H9 (cell line): ENCODE measurements around the gene ASB18. TPM values are rescaled to one million over a fixed set of nuclear protein-coding genes. Genes with fewer than 3 reads are reported as not detected.

Source experiments
- DNase-seq: peaks from one replicate; pipeline ENCODE4 v3.0.0-alpha.2; 2017
- H2AFZ ChIP-seq: one replicate; pipeline ENCODE4 v1.6.1; 2013; ENCODE audit warnings: mild to moderate bottlenecking, low read length, control low read depth, moderate library complexity
- H2AK5ac ChIP-seq: 2 replicates; pipeline ENCODE4 v1.6.1; 2013; ENCODE audit warnings: low read length, control low read depth, mixed read lengths; ENCODE audit not compliant: insufficient read length
- H2BK120ac ChIP-seq: one replicate; pipeline ENCODE4 v1.6.1; 2013; ENCODE audit warnings: low read depth, mild to moderate bottlenecking, low read length, control low read depth, inconsistent platforms; ENCODE audit not compliant: poor library complexity, severe bottlenecking
- H2BK12ac ChIP-seq: 2 replicates; pipeline ENCODE4 v1.6.1; 2013; ENCODE audit warnings: low read length, control low read depth, mixed read lengths, low read depth; ENCODE audit not compliant: insufficient read length
- H2BK15ac ChIP-seq: 2 replicates; pipeline ENCODE4 v1.6.1; 2013; ENCODE audit warnings: low read depth, low read length, control low read depth
- H2BK20ac ChIP-seq: one replicate; pipeline ENCODE4 v1.6.1; 2013; ENCODE audit warnings: low read depth, mild to moderate bottlenecking, low read length, control low read depth, inconsistent platforms; ENCODE audit not compliant: poor library complexity, severe bottlenecking
- H2BK5ac ChIP-seq: 2 replicates; pipeline ENCODE4 v1.6.1; 2013; ENCODE audit warnings: low read length, control low read depth, mixed read lengths; ENCODE audit not compliant: insufficient read length
- H3K14ac ChIP-seq: 2 replicates; pipeline ENCODE4 v1.6.1; 2013; ENCODE audit warnings: low read length, control low read depth; ENCODE audit not compliant: insufficient read depth
- H3K18ac ChIP-seq: 2 replicates; pipeline ENCODE4 v1.6.1; 2013; ENCODE audit warnings: low read depth, mild to moderate bottlenecking, mixed read lengths, low read length, control low read depth; ENCODE audit not compliant: insufficient read length
- H3K23ac ChIP-seq: 2 replicates; pipeline ENCODE4 v1.6.1; 2013; ENCODE audit warnings: low read length, control low read depth, mixed read lengths, low read depth; ENCODE audit not compliant: insufficient read length
- H3K23me2 ChIP-seq: 2 replicates; pipeline ENCODE4 v1.6.1; 2013; ENCODE audit warnings: low read depth, mild to moderate bottlenecking, mixed read lengths, low read length, control low read depth; ENCODE audit not compliant: insufficient read length, poor library complexity, severe bottlenecking
- H3K27ac ChIP-seq: 2 replicates; pipeline ENCODE4 v1.5.1; 2013; ENCODE audit warnings: low read length, control low read depth, mixed read lengths, low read depth; ENCODE audit not compliant: insufficient read length
- H3K27me3 ChIP-seq: 2 replicates; pipeline ENCODE4 v1.6.1; 2013; ENCODE audit warnings: low read length, control low read depth, inconsistent platforms; ENCODE audit not compliant: insufficient read depth
- H3K4ac ChIP-seq: 2 replicates; pipeline ENCODE4 v1.6.1; 2013; ENCODE audit warnings: low read depth, mild to moderate bottlenecking, control low read depth, inconsistent platforms, low read length, moderate library complexity
- H3K4me1 ChIP-seq: 2 replicates; pipeline ENCODE4 v1.6.1; 2013; ENCODE audit warnings: low read length, control low read depth, inconsistent platforms; ENCODE audit not compliant: insufficient read depth
- H3K4me2 ChIP-seq: 2 replicates; pipeline ENCODE4 v1.6.1; 2013; ENCODE audit warnings: low read length, control low read depth, mixed read lengths; ENCODE audit not compliant: insufficient read length, insufficient read depth
- H3K56ac ChIP-seq: 2 replicates; pipeline ENCODE4 v1.6.1; 2013; ENCODE audit warnings: low read depth, mild to moderate bottlenecking, mixed read lengths, low read length, control low read depth; ENCODE audit not compliant: insufficient read length
- H3K79me1 ChIP-seq: 2 replicates; pipeline ENCODE4 v1.6.1; 2013; ENCODE audit warnings: low read depth, mild to moderate bottlenecking, moderate library complexity, low read length, control low read depth, inconsistent platforms; ENCODE audit not compliant: insufficient read depth, poor library complexity, severe bottlenecking
- H3K79me2 ChIP-seq: 2 replicates; pipeline ENCODE4 v1.6.1; 2013; ENCODE audit warnings: low read length, control low read depth, inconsistent platforms; ENCODE audit not compliant: insufficient read depth
- H3K9ac ChIP-seq: 2 replicates; pipeline ENCODE4 v1.6.1; 2013; ENCODE audit warnings: low read length, control low read depth, mixed read lengths; ENCODE audit not compliant: insufficient read length; ENCODE audit errors: extremely low read depth
- H3K9me3 ChIP-seq: one replicate; pipeline ENCODE4 v1.6.1; 2013; ENCODE audit warnings: low read depth, low read length, inconsistent platforms; ENCODE audit not compliant: control insufficient read depth
- H3T11ph ChIP-seq: one replicate; pipeline ENCODE4 v1.6.1; 2013; ENCODE audit warnings: mild to moderate bottlenecking, low read length, control low read depth, inconsistent platforms
- H4K20me1 ChIP-seq: one replicate; pipeline ENCODE4 v1.6.1; 2013; ENCODE audit not compliant: control insufficient read depth, insufficient read length, insufficient read depth
- H4K5ac ChIP-seq: 2 replicates; pipeline ENCODE4 v1.6.1; 2013; ENCODE audit warnings: low read depth, mild to moderate bottlenecking, mixed read lengths, low read length, control low read depth; ENCODE audit not compliant: insufficient read length
- H4K8ac ChIP-seq: replicated peaks from 2 replicates; pipeline ENCODE4 v1.6.1; 2013; ENCODE audit warnings: low read length, control low read depth, mixed read lengths, low read depth; ENCODE audit not compliant: insufficient read length
- H4K91ac ChIP-seq: 2 replicates; pipeline ENCODE4 v1.6.1; 2013; ENCODE audit warnings: low read depth, mild to moderate bottlenecking, moderate library complexity, mixed read lengths, low read length, control low read depth; ENCODE audit not compliant: insufficient read length
- H3K27ac Mint-ChIP-seq, 3 experiments: 2 replicates in 2 of 3; 3 replicates in 1 of 3; pipeline ENCODE4 v1.8.0; 2020 to 2021; ENCODE audit warnings: mixed read lengths in 3 of 3, mild to moderate bottlenecking in 1 of 3, moderate library complexity in 1 of 3
- H3K27me3 Mint-ChIP-seq: 2 replicates; pipeline ENCODE4 v1.8.0; 2021; ENCODE audit warnings: low read depth, mild to moderate bottlenecking, moderate library complexity, mixed read lengths
- H3K36me3 Mint-ChIP-seq, 3 experiments: 2 replicates in 2 of 3; 3 replicates in 1 of 3; pipeline ENCODE4 v1.8.0; 2020 to 2021; ENCODE audit warnings: low read depth in 3 of 3, mixed read lengths in 3 of 3; ENCODE audit not compliant: insufficient read depth in 1 of 3
- H3K4me1 Mint-ChIP-seq, 2 experiments: 2 replicates each; pipeline ENCODE4 v1.8.0; 2020; ENCODE audit warnings: mixed read lengths in 2 of 2
- H3K4me3 Mint-ChIP-seq, 2 experiments: 2 replicates in 1 of 2; 3 replicates in 1 of 2; pipeline ENCODE4 v1.8.0; 2020 to 2021; ENCODE audit warnings: mild to moderate bottlenecking in 2 of 2, mixed read lengths in 2 of 2, moderate library complexity in 1 of 2
- H3K9me3 Mint-ChIP-seq, 2 experiments: 2 replicates in 1 of 2; 3 replicates in 1 of 2; pipeline ENCODE4 v1.8.0; 2020; ENCODE audit warnings: mild to moderate bottlenecking in 2 of 2, mixed read lengths in 2 of 2, moderate library complexity in 1 of 2
- CTCF ChIP-seq: fragments of 200-600 bp; sonication (generic); conservative IDR thresholded peaks from 3 replicates; pipeline ENCODE4 v1.8.0; 2021; ENCODE audit warnings: antibody characterized with exemption, mild to moderate bottlenecking
- WGBS: extraction: QIAGEN DNeasy Blood & Tissue Kit; methylation state at CpG from one replicate; pipeline ENCODE4 v1.1.7; 2013; ENCODE audit warnings: missing lambda C conversion rate, low lambda C conversion rate, mixed read lengths; ENCODE audit not compliant: insufficient read length; ENCODE audit errors: extremely low coverage; 5-methylcytosine and 5-hydroxymethylcytosine counted together
- total RNA-seq: library from RNA; stranded (reverse); gene quantifications from 2 replicates; pipeline ENCODE4 v1.2.1, GENCODE V29; 2021

The ASB18 gene
- total RNA-seq, 1 experiment from 2014 or later, result not detected

GRCh38 chr2:236239276-236240065 is 24.7 kb downstream of the ASB18 start:
- Histone ChIP-seq H3T11ph (no peak overlapping the region), H3K14ac (no peak overlapping the region), H3K56ac (no peak overlapping the region), H2AFZ (no peak overlapping the region), H3K79me1 (no peaks in the 10 kb centered on the region), H2AK5ac (no peak overlapping the region), H3K9me3 (no peaks in the 10 kb centered on the region), H3K4me1 (no peaks in the 10 kb centered on the region; the same call in 1 of the 2 replicates), H3K4ac (no peak overlapping the region), H4K8ac (no peak overlapping the region), H2BK20ac (no peak overlapping the region), H2BK12ac (no peak overlapping the region), H4K91ac (no peak overlapping the region), H3K18ac (no peak overlapping the region), H3K79me2 (no peaks in the 10 kb centered on the region), H4K5ac (no peak overlapping the region), H2BK15ac (no peak overlapping the region), H3K23ac (no peak overlapping the region), H3K9ac (no peak overlapping the region), H3K23me2 (peaks cover 3% of the 10 kb centered on the region), H3K27me3 (peaks cover 20% of the 10 kb centered on the region), H2BK5ac (no peak overlapping the region), H3K4me2 (no peak overlapping the region), H4K20me1 (peaks cover 4% of the 10 kb centered on the region), H2BK120ac (no peak overlapping the region), H3K27ac (no peak overlapping the region)
- Mint-ChIP-seq H3K27ac (peak overlapping the region in 1 of 3 experiments; percentile 15; a peak in 1 of 7 replicates), H3K4me3 (no peak overlapping the region; a peak in 1 of 5 replicates), H3K27me3 (peaks cover 75% of the 10 kb centered on the region), H3K9me3 (peaks cover 0 to 3% of the 10 kb centered on the region in 2 experiments; a peak in 3 of 5 replicates), H3K4me1 (peaks cover 31 to 37% of the 10 kb centered on the region in 2 experiments), H3K36me3 (peaks cover 0 to 4% (median 0%) of the 10 kb centered on the region in 3 experiments; a peak in 1 of 7 replicates)
- TF ChIP-seq CTCF, result no peak
- no CpG with 5 or more reads among the region's 17 CpGs for WGBS
- DNase-seq, result no peak
